Stimulated activated memory B cell treated with anti-CD40 and anti-IgM and Interleukin-4, amounts not matched to agents 10 μg/mL and 1 μg/mL and 100 μg/mL, for 72 hours (primary cell): ENCODE measurements around the gene TNFRSF13B.
"Not testable (repeated sequence)": the region's sequence is repeated elsewhere in the genome, so short reads cannot be mapped to it uniquely, and the experiment has no call there.

Source experiments
- ATAC-seq: fragments of 150-1000 bp; cut with Tn5 transposase; 2 replicates; pipeline ENCODE4 v1.10.0; 2021
- H3K27ac Mint-ChIP-seq: one replicate; pipeline ENCODE4 v1.8.0; 2022; ENCODE audit warnings: mild to moderate bottlenecking, mixed read lengths
- H3K27me3 Mint-ChIP-seq: one replicate; pipeline ENCODE4 v1.8.0; 2022; ENCODE audit warnings: mixed read lengths
- H3K36me3 Mint-ChIP-seq: one replicate; pipeline ENCODE4 v1.8.0; 2022; ENCODE audit warnings: mixed read lengths
- H3K4me1 Mint-ChIP-seq: one replicate; pipeline ENCODE4 v1.8.0; 2022; ENCODE audit warnings: mixed read lengths
- H3K4me3 Mint-ChIP-seq: one replicate; pipeline ENCODE4 v1.8.0; 2022; ENCODE audit warnings: mild to moderate bottlenecking, moderate library complexity, mixed read lengths
- H3K9me3 Mint-ChIP-seq: one replicate; pipeline ENCODE4 v1.8.0; 2022; ENCODE audit warnings: mixed read lengths

Gene TNFRSF13B

GRCh38 chr17:16924696-16925440, 47.0 kb downstream of the TNFRSF13B start:
- Mint-ChIP-seq H3K4me3 (no peak overlapping the region), H3K27me3 (no peaks in the 10 kb centered on the region), H3K4me1 (peaks cover 34% of the 10 kb centered on the region), H3K9me3 (no peaks in the 10 kb centered on the region), H3K27ac (peak overlapping the region; percentile 44), H3K36me3 (peaks cover 29% of the 10 kb centered on the region)
- ATAC-seq = no peak

DNA sequence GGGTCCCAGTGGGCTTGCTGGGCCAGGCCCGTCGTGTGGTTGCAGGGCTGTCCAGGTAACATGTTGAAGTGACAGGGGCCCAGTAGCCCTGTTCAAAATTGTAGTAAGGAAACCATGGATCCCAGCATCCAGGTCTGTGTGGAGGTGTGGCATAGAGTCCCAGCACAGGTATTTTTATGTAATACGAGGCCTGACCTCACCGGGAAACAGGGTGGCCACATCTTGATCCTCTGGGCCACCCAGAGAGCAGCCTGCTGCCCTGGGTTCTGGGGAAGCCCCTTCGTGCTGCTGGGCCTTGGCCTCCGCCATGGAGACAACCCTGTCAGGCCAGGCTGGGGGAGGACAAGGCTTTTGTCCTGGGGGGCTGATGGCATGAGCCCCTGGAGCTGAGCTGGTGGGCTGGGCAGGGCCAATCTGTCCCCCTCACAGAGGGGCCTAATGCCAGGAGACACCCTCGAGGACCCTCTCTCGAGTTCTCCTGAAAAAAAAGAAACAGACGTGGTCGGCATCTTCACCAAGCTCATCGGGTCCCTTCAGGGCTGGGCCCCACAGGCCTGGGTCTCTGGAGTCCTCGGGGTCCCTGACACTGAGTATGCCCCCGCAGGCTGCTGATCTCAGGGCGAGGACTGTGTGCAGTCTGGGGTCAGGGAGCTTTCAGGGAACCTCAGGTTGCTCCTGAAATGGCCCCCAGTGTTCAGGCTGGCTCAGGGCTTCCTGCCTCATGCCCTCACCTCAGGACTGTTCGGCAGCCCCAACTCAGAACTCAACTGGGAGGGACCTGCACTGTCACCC, 47.8 kb downstream of the TNFRSF13B start:
- H3K27ac Mint-ChIP-seq = peak overlapping the region; percentile 64
- H3K4me1 Mint-ChIP-seq = peaks cover 27% of the 10 kb centered on the region
- no peak for ATAC-seq
- H3K36me3 Mint-ChIP-seq = peaks cover 22% of the 10 kb centered on the region
- H3K27me3 Mint-ChIP-seq = no peaks in the 10 kb centered on the region
- no peak overlapping the region for H3K4me3 Mint-ChIP-seq
- H3K9me3 Mint-ChIP-seq = no peaks in the 10 kb centered on the region

DNA sequence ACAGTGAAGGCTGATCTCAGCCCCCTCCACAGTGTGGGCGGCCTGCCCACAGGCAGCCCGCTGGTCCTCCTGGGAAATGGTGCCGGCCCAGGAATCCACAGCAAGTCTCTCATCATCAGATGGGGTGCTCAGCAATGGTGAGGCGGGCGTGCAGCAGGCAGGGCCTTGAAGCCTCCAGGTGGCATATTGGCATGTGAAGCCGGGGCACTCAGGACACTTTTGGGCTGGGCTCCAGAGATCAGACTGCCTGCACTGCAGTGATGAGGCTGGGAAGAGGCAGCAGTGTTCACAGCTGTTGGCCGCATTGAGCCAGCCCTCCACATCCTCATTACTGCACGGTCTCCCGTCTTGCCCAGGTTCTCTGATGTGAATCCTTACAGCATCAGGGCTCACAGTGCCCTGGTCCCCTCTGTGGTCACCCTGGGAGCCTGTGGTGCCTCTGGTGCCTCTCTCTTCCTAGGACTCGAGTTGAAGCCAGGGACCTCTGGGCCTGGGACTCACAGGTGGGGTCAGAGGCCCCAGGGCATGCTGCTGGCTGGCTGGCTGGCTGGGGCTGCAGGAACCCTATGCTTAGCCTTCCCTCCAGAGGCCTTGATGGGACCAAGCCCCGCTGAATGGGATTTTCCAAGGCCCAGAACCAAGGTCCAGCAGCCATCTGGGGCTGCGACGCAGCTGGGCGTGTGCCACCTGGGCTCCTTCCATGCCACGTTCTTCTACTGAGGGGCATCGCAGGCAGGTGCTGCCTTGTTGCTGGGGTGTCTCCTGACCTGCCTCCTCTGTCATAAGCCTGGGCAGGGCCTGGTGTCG, 48.6 kb downstream of the TNFRSF13B start:
- H3K27ac Mint-ChIP-seq = peak overlapping the region; percentile 64
- H3K4me1 Mint-ChIP-seq = peaks cover 19% of the 10 kb centered on the region
- no peaks in the 10 kb centered on the region for H3K27me3 Mint-ChIP-seq
- no peaks in the 10 kb centered on the region for H3K9me3 Mint-ChIP-seq
- peaks cover 18% of the 10 kb centered on the region for H3K36me3 Mint-ChIP-seq
- no peak overlapping the region for H3K4me3 Mint-ChIP-seq
- no peak for ATAC-seq

DNA sequence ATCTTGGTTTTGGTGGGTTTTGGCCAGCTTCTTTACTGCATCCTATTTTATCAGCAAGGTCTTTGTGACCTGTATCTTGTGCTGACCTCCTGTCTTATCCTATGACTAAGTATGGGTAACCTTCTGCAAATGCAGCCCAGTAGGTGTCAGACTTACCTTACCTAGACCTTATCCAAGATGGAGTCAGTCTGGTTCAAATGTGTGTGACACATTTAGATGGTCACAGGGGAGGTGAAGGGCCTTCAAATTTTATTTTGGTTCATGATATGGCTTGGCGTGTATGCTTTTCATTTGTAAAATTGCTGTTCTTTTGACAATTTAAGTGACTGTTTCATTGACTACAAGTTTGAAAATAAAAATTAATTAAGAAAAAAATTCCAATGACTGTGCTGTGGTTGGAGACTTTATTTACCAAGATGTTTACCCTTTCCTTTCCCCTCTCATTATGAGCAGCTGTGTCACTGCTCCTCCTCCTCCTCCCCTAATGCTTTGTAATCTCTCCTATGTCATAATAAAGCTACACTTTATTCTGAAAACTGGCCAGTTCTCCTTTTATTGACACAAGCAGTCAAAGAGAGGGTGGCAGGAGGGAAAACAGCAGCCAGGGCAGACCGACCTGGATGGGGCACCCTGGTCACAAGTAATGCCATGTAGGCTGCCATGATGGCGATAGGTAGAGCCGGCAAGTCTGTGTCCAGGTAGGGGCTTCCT, 49.4 kb downstream of the TNFRSF13B start:
- H3K27me3 Mint-ChIP-seq = no peaks in the 10 kb centered on the region
- H3K4me3 Mint-ChIP-seq = no peak overlapping the region
- peaks cover 12% of the 10 kb centered on the region for H3K4me1 Mint-ChIP-seq
- ATAC-seq = no peak
- H3K36me3 Mint-ChIP-seq = peaks cover 17% of the 10 kb centered on the region
- no peaks in the 10 kb centered on the region for H3K9me3 Mint-ChIP-seq
- H3K27ac Mint-ChIP-seq = peak overlapping the region; percentile 64

DNA sequence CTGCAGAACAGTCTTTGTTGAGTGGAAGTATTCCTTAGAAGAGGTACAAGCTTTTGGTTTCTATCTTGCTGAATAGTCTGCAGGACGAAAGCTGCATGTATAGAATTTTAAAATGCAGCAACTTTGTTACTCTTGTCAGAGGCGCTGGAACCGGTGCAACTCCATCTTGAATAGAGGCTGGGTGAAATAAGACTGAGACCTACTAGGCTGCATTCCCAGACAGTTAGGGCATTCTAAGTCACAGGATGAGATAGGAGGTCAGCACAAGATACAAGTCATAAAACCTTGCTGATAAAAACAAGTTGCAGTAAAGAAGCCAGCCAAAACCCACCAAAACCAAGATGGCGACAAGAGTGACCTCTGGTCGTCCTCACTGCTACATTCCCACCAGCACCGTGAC, 50.5 kb downstream of the TNFRSF13B start:
- not testable (repeated sequence) for H3K9me3 Mint-ChIP-seq

GRCh38 chr17:16920628-16921020, 51.3 kb downstream of the TNFRSF13B start:
- no peaks in the 10 kb centered on the region for H3K9me3 Mint-ChIP-seq
- peaks cover 6% of the 10 kb centered on the region for H3K36me3 Mint-ChIP-seq
- H3K4me3 Mint-ChIP-seq = no peak overlapping the region
- peak overlapping the region; percentile 47 for H3K27ac Mint-ChIP-seq
- H3K4me1 Mint-ChIP-seq = peaks cover 20% of the 10 kb centered on the region
- ATAC-seq = no peak
- no peaks in the 10 kb centered on the region for H3K27me3 Mint-ChIP-seq

More for the DNA sequence above, 50.5 kb downstream of the TNFRSF13B start:
- ATAC-seq, H3K4me3 Mint-ChIP-seq, H3K27me3 Mint-ChIP-seq, H3K36me3 Mint-ChIP-seq: not testable (repeated sequence)
- peaks cover 12% of the 10 kb centered on the region for H3K4me1 Mint-ChIP-seq
- peak overlapping the region; percentile 47 for H3K27ac Mint-ChIP-seq

- Mint-ChIP-seq H3K4me1 (peaks cover 22% of the 10 kb centered on the region), H3K4me3 (no peak overlapping the region), H3K27me3 (no peaks in the 10 kb centered on the region), H3K27ac (no peak overlapping the region), H3K36me3 (peaks cover 3% of the 10 kb centered on the region), H3K9me3 (no peaks in the 10 kb centered on the region)
- no peak for ATAC-seq
These were observed 52.0 kb downstream of the TNFRSF13B start for GRCh38 chr17:16919663-16920627.

GRCh38 chr17:16918443-16918842, 53.5 kb downstream of the TNFRSF13B start:
- Mint-ChIP-seq H3K4me1 (peaks cover 21% of the 10 kb centered on the region), H3K4me3 (no peak overlapping the region), H3K36me3 (no peaks in the 10 kb centered on the region), H3K9me3 (no peaks in the 10 kb centered on the region), H3K27ac (no peak overlapping the region), H3K27me3 (no peaks in the 10 kb centered on the region)
- ATAC-seq = no peak

GRCh38 chr17:16917671-16918394, 54.1 kb downstream of the TNFRSF13B start:
- Mint-ChIP-seq H3K27ac (no peak overlapping the region), H3K36me3 (no peaks in the 10 kb centered on the region), H3K9me3 (no peaks in the 10 kb centered on the region), H3K4me1 (peaks cover 14% of the 10 kb centered on the region), H3K4me3 (no peak overlapping the region), H3K27me3 (no peaks in the 10 kb centered on the region)
- no peak for ATAC-seq

DNA sequence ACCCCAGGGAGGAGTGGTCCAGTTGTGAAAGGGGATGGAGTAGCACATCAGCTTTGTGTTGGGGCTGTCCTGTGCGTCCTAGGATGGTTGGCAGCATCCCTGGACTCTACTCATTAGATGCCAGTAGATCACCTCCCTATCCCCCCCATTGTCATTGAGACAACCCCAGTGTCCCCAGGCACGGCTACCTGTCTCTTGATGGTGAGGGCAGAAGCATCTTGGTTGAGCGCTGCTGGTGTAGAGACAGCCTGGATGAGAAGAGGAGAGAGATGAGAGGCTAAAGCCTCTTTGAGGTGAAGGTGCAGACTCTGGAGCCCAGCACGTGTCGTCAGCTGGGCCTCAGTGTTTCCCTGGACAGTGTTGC, 55.4 kb downstream of the TNFRSF13B start:
- Mint-ChIP-seq H3K36me3 (no peaks in the 10 kb centered on the region), H3K4me3 (no peak overlapping the region), H3K9me3 (no peaks in the 10 kb centered on the region), H3K4me1 (peaks cover 12% of the 10 kb centered on the region), H3K27me3 (peaks cover under 1% of the 10 kb centered on the region), H3K27ac (peak overlapping the region; percentile 67)
- ATAC-seq = no peak

GRCh38 chr17:16915752-16916556, 56.0 kb downstream of the TNFRSF13B start:
- Mint-ChIP-seq H3K4me3 (no peak overlapping the region), H3K9me3 (no peaks in the 10 kb centered on the region), H3K4me1 (peaks cover 12% of the 10 kb centered on the region), H3K36me3 (no peaks in the 10 kb centered on the region), H3K27ac (peak overlapping the region; percentile 67), H3K27me3 (peaks cover 7% of the 10 kb centered on the region)
- peak; percentile 83 for ATAC-seq

GRCh38 chr17:16913463-16913862, 58.5 kb downstream of the TNFRSF13B start:
- no peak overlapping the region for H3K27ac Mint-ChIP-seq
- peaks cover 12% of the 10 kb centered on the region for H3K4me1 Mint-ChIP-seq
- H3K27me3 Mint-ChIP-seq = peaks cover 23% of the 10 kb centered on the region
- H3K4me3 Mint-ChIP-seq = no peak overlapping the region
- H3K9me3 Mint-ChIP-seq = no peaks in the 10 kb centered on the region
- ATAC-seq = no peak
- no peaks in the 10 kb centered on the region for H3K36me3 Mint-ChIP-seq
